AG09309 (cell line): ENCODE measurements around the gene TAS2R50.
"Not testable (repeated sequence)": the region's sequence is repeated elsewhere in the genome, so short reads cannot be mapped to it uniquely, and the experiment has no call there.

Experiments used
- DNase-seq: peaks from one replicate; pipeline ENCODE4 v3.0.0-alpha.2; 2010; ENCODE audit warnings: low read depth
- H3K4me3 ChIP-seq: 2 replicates; pipeline ENCODE4 v1.5.1; 2011; ENCODE audit warnings: mild to moderate bottlenecking, low read depth, low read length, moderate library complexity; ENCODE audit not compliant: control insufficient read depth
- CTCF ChIP-seq: IDR thresholded peaks from 2 replicates; pipeline ENCODE4 v1.5.1; 2011; ENCODE audit warnings: mild to moderate bottlenecking, low read depth, low read length, inconsistent platforms; ENCODE audit not compliant: insufficient read depth, control insufficient read depth; ENCODE audit errors: missing control alignments

TAS2R50 gene

GRCh38 chr12:10986812-10987211, at the start of gene TAS2R50:
Gene TAS2R50 (minus strand): TSS chr12:10986912. CDS start chr12:10986860, 52 bp downstream.
- no peak for TF ChIP-seq CTCF
- no peak within 1 kb of the TSS for H3K4me3 ChIP-seq
- no peak for DNase-seq

GRCh38 chr12:11033959-11034358, 47.2 kb upstream of the TAS2R50 start:
- DNase-seq, H3K4me3 ChIP-seq: not testable (repeated sequence)

- TF ChIP-seq CTCF = no peak
- DNase-seq = no peak
- H3K4me3 ChIP-seq = no peak within 1 kb of the TSS
Observed at GRCh38 chr12:11031307-11031706, 44.6 kb upstream of the TAS2R50 start, which contains the start of gene TAS2R31. Gene TAS2R31 (minus strand): TSS chr12:11031407. CDS start chr12:11031335, 72 bp downstream.

DNA sequence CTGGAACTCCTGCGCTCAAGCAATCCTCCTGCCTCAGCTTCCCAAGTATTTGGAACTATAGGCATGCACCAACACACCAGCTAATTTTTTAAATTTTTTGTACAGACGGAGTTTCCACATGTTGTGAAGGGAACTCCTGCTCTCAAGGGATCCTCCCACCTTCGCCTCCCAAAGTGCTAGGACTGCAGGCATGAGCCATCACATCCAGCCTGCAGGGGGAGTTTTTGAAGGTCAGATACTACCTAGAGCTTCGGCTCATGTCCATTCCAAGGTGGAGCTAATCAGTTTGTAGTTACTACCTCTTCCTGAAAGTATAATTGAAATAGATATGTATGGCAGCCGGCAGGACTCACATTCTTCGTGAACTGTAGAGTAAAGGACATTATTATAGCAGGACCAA, 39.4 kb upstream of the TAS2R50 start:
- no peak overlapping the region for H3K4me3 ChIP-seq
- peak; percentile 12 for TF ChIP-seq CTCF
- DNase-seq = no peak

DNA sequence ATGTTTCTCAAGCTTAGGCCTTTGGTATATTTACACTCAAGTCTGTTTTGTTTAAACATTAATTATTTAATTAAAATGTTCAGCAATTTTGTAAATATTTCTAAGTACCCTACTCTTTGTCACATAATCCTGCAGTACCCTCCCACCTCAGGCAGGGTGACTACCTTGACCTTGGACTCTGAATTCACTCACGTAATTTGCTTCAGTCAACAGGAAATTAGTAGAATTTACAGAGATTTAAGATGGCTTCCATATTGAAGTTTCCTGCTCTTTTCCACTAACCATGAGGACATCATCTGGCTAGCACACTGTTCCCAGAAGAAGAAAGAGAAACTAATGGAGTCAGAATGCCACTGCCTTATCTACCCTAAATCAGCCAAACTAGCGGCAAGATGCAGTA, 36.7 kb upstream of the TAS2R50 start:
- no peak overlapping the region for H3K4me3 ChIP-seq
- no peak for TF ChIP-seq CTCF
- DNase-seq = no peak

DNA sequence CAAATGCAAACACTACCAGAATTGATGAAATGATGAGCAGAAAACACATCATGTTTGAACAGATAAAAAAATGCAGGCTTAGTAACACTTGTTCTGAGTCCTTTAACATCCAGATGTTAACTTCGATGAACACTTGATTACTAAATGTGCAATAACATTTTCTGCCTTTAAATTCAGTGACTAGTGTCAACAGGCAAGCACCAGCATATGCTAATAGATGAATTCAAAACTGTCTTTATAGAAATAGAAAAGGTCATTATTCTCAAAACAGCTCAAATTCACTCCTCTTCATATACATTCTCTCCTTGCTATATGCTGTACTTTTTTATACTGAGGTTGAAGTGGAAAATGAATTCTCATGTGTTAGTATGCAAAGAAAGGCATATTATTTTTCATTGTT, 35.8 kb upstream of the TAS2R50 start, which contains the start of gene TAS2R19:
Gene TAS2R19, minus strand, starts transcription at position 101 of the 400 bp plus-strand sequence. Its CDS starts 49 bp downstream, at position 52.
- no peak for TF ChIP-seq CTCF
- DNase-seq = no peak
- H3K4me3 ChIP-seq = no peak within 1 kb of the TSS

DNA sequence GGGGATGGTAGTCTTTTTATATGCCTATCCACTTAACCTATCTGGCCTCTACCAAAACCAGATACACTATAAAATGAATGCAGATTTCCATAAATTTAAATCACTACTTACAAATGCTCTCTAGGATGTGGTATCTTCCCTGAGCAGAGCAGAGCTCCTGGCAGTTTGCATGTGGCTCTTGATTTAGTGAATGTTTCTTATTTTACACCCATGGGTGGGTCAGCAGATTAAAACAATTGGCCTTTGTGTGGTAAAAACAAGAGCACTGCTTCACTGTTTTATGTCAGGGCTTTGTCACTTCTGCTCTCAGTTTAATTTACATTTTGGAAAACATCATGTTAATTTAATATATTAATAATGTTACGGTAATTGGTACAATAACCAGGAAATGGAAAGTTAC, 30.2 kb upstream of the TAS2R50 start:
- no peak for DNase-seq
- TF ChIP-seq CTCF = no peak
- H3K4me3 ChIP-seq = no peak overlapping the region
